BE2C (cell line): ENCODE results near the gene APOB.

Source experiments
- DNase-seq: peaks from one replicate; pipeline ENCODE4 v3.0.0-alpha.2; 2020
- H3K27me3 ChIP-seq: fragments of 250-450 bp; sonication (Bioruptor Pico); 2 replicates; pipeline ENCODE4 v1.5.1; 2020; ENCODE audit warnings: mild to moderate bottlenecking
- H3K36me3 ChIP-seq: fragments of 250-450 bp; sonication (Bioruptor Pico); 2 replicates; pipeline ENCODE4 v1.5.1; 2020; ENCODE audit warnings: mild to moderate bottlenecking
- H3K4me1 ChIP-seq: fragments of 250-450 bp; sonication (Bioruptor Pico); 2 replicates; pipeline ENCODE4 v1.5.1; 2020
- H3K4me3 ChIP-seq: 2 replicates; pipeline ENCODE4 v1.5.1; 2011; ENCODE audit warnings: low read depth, low read length
- H3K9me3 ChIP-seq: fragments of 250-450 bp; sonication (Bioruptor Pico); 2 replicates; pipeline ENCODE4 v1.5.1; 2020
- CTCF ChIP-seq: IDR thresholded peaks from 2 replicates; pipeline ENCODE4 v1.5.1; 2012; ENCODE audit warnings: mild to moderate bottlenecking, low read depth, low read length

The APOB gene

GRCh38 chr2:20997953-20998722 lies 45.7 kb downstream of the APOB start:
- Histone ChIP-seq H3K9me3 (no peaks in the 10 kb centered on the region; the same call in 1 of the 2 replicates), H3K4me1 (no peaks in the 10 kb centered on the region; the same call in 1 of the 2 replicates), H3K4me3 (no peak overlapping the region), H3K36me3 (no peaks in the 10 kb centered on the region), H3K27me3 (no peaks in the 10 kb centered on the region)
- no peak for TF ChIP-seq CTCF
- DNase-seq: no peak

- no peak for TF ChIP-seq CTCF
- DNase-seq: no peak
- no peaks in the 10 kb centered on the region; the same call in 1 of the 2 replicates for H3K9me3 ChIP-seq
These were observed 49.7 kb downstream of the APOB start for GRCh38 chr2:20994130-20994529.

GRCh38 chr2:20992201-20992711 lies 51.6 kb downstream of the APOB start:
- DNase-seq: peak; percentile 27
- H3K4me3 ChIP-seq: no peak overlapping the region
- H3K4me1 ChIP-seq: no peaks in the 10 kb centered on the region
- H3K27me3 ChIP-seq: no peaks in the 10 kb centered on the region
- no peak for TF ChIP-seq CTCF
- no peaks in the 10 kb centered on the region; the same call in 1 of the 2 replicates for H3K9me3 ChIP-seq
- H3K36me3 ChIP-seq: no peaks in the 10 kb centered on the region

More at GRCh38 chr2:20994130-20994529, 49.7 kb downstream of the APOB start:
- no peak overlapping the region for H3K4me3 ChIP-seq
- no peaks in the 10 kb centered on the region for H3K36me3 ChIP-seq
- no peaks in the 10 kb centered on the region for H3K27me3 ChIP-seq
- no peaks in the 10 kb centered on the region; the same call in 1 of the 2 replicates for H3K4me1 ChIP-seq

GRCh38 chr2:20990442-20991430 lies 53.1 kb downstream of the APOB start:
- no peak overlapping the region for H3K4me3 ChIP-seq
- TF ChIP-seq CTCF: no peak
- no peaks in the 10 kb centered on the region for H3K27me3 ChIP-seq
- no peak for DNase-seq
- no peaks in the 10 kb centered on the region for H3K36me3 ChIP-seq
- no peaks in the 10 kb centered on the region; the same call in 1 of the 2 replicates for H3K9me3 ChIP-seq
- no peaks in the 10 kb centered on the region for H3K4me1 ChIP-seq

- Histone ChIP-seq H3K27me3 (no peaks in the 10 kb centered on the region), H3K4me1 (no peaks in the 10 kb centered on the region), H3K9me3 (no peaks in the 10 kb centered on the region), H3K4me3 (no peak overlapping the region), H3K36me3 (no peaks in the 10 kb centered on the region)
- DNase-seq: no peak
- TF ChIP-seq CTCF: no peak
These were observed 54.5 kb downstream of the APOB start for GRCh38 chr2:20989404-20989803.
